Pancreas (tissue), 10 donors: ENCODE data around the gene CALR3. TPM values are rescaled to one million over a fixed set of nuclear protein-coding genes. Genes with fewer than 3 reads are reported as not detected.
"Not testable (repeated sequence)": the region's sequence is repeated elsewhere in the genome, so short reads cannot be mapped to it uniquely, and the experiment has no call there.

Experiments used
- ATAC-seq, 4 donors: fragments of 200-7000 bp; cut with Tn5 transposase; one replicate each; pipeline versions ENCODE4 v1.8.0 to v1.9.1; 2020; ENCODE audit warnings: mild to moderate bottlenecking in 4 of 4, moderate library complexity in 4 of 4
- DNase-seq, 6 donors: peaks; one replicate each; pipeline ENCODE4 v3.0.0-alpha.2; 2020
- FAIRE-seq: peaks from 2 replicates; lab custom pipeline; 2012; peaks lifted over from hg19 to GRCh38; lab: Jason Lieb, UNC
- H3K27ac ChIP-seq, 4 donors: fragments of 200-600 bp; sonication (generic); 1 replicate in 3 of 4; 2 replicates in 1 of 4; pipeline versions ENCODE4 v1.5.0 to v1.8.0; 2020
- H3K27me3 ChIP-seq, 4 donors: fragments of 200-600 bp; one replicate each; pipeline ENCODE4 v1.8.0; 2021
- H3K36me3 ChIP-seq, 3 donors: fragments of 200-600 bp; sonication (generic) in 1 of 3; one replicate each; pipeline versions ENCODE4 v1.5.0 to v1.8.0; 2020 to 2021
- H3K4me1 ChIP-seq, 3 donors: fragments of 200-600 bp; one replicate each; pipeline ENCODE4 v1.8.0; 2021
- H3K4me3 ChIP-seq, 4 donors: fragments of 200-600 bp; sonication (generic) in 2 of 4; one replicate each; pipeline versions ENCODE4 v1.5.0 to v1.8.0; 2020 to 2021
- H3K9me3 ChIP-seq, 4 donors: fragments of 200-600 bp; one replicate each; pipeline ENCODE4 v1.8.0; 2021
- WGBS, 2 donors: extraction: QIAGEN DNeasy Blood & Tissue Kit; methylation state at CpG; one replicate each; pipeline ENCODE4 v1.1.7; 2013; 5-methylcytosine and 5-hydroxymethylcytosine counted together
- intact Hi-C, 3 donors: fragments of 100-400 bp; cut with DNase I; formaldehyde crosslinking; loops; one replicate each; pipeline versions ENCODE4 v1.11.1 to v1.14.2; 2022
- polyA plus RNA-seq, 2 donors: library from polyadenylated mRNA; stranded (reverse); fragments of 200-250 nt; gene quantifications; one replicate each; pipeline ENCODE4 v1.2.3, GENCODE V29; 2013
- total RNA-seq, 6 donors: library from RNA; stranded (reverse); fragmentation: NEBNext Ultra II Directional in 4 of 6; extraction: Animal tissue kit (Norgen Biotek cat#: 25700) in 4 of 6; gene quantifications; one replicate each; pipeline versions ENCODE4 v1.2.1 to v1.2.4, GENCODE V29; 2021 to 2023
- TF ChIP-seq, protein P1 (sequence below), 4 donors: fragments of 200-600 bp; sonication (generic) in 3 of 4; IDR thresholded peaks; one replicate each; pipeline versions ENCODE4 v1.5.0 to v1.8.0; 2021; ENCODE audit warnings: antibody characterized with exemption in 4 of 4
- donor health status: healthy with polysubstance abuse.
- donor health status: DM: no; HTN: no; CAD: no; lungs with moderate emphysema.
- donor health status: DM: no; HTN: no; CAD: no.
- donor health status: control.
- donor health status: control.
- donor health status: Bipolar disorder and iron deficiency.
- donor health status: DM: yes; HTN: yes; CAD: no.
- donor health status: DM: no; HTN: no; CAD: no.
- donor health status: DM: no; HTN: no; CAD: no.
- donor health status: DM: yes; HTN: yes; CAD: no.

CALR3 gene
- total and polyA plus RNA-seq, 8 donors: 0.07 TPM; not detected in 7

DNA sequence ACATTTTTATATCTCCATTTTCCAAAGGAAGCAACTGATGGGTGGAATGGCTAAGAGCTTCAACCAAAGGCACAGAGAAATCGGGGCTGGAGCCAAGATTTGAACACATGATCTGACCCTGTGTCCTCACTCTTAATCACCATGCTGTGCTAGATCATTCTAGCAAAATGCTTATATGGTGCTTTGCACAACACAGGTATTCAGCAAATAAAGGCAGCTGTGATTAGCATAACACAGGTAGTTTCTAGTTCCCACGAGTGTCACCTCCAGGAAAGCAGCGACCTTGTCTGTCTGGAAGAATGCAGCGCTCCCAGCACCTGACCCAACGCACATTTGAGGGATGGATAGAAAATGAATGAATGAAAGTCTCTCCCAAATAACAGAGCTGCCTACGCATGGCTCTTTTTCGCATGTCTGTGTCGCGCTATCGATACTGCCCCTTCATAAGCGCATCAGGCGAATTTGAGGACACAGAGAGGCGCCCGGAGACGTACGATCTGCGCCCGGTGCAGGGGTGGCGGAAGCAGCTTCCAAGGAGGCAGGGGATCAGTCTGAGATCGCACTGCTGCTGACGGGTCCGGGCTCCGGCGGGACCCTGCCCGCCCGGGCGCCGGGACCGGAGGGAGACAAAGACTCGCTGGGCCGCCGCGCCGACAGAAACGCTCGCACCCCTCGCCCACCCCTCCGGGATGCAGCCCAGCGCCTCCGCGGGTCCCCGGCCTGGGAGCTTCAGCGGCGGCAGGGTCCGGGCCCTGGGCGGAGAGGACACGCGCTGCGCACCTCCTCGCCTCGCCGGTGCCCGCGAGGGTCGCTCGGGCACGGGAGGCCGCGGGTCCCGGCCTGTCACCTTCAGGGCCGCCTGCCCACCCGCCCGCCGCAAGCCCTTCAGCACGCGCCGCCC lies 24.8 kb downstream of the CALR3 start:
- TF ChIP-seq, protein P1, sequence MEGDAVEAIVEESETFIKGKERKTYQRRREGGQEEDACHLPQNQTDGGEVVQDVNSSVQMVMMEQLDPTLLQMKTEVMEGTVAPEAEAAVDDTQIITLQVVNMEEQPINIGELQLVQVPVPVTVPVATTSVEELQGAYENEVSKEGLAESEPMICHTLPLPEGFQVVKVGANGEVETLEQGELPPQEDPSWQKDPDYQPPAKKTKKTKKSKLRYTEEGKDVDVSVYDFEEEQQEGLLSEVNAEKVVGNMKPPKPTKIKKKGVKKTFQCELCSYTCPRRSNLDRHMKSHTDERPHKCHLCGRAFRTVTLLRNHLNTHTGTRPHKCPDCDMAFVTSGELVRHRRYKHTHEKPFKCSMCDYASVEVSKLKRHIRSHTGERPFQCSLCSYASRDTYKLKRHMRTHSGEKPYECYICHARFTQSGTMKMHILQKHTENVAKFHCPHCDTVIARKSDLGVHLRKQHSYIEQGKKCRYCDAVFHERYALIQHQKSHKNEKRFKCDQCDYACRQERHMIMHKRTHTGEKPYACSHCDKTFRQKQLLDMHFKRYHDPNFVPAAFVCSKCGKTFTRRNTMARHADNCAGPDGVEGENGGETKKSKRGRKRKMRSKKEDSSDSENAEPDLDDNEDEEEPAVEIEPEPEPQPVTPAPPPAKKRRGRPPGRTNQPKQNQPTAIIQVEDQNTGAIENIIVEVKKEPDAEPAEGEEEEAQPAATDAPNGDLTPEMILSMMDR (IDR thresholded peaks at IDR 0.05): no peak
- Histone ChIP-seq H3K4me1 (peaks cover 0 to 13% (median 6%) of the 10 kb centered on the region in 3 donors), H3K27ac (peak overlapping the region; percentile 51 to 79 (median 68)), H3K36me3 (no peaks in the 10 kb centered on the region), H3K4me3 (peak overlapping the region; percentile 73 to 95 (median 92)), H3K27me3 (no peaks in the 10 kb centered on the region), H3K9me3 (no peaks in the 10 kb centered on the region)
- DNase-seq (peak in 4 of 6 donors; percentile 13 to 83 (median 46)), FAIRE-seq (no peak), ATAC-seq (peak; percentile 10 to 48 (median 26))
- 0% methylated on average over 37 to 67 of the region's 67 CpGs for WGBS, 2 donors
- intact Hi-C loops: no loop called here

DNA sequence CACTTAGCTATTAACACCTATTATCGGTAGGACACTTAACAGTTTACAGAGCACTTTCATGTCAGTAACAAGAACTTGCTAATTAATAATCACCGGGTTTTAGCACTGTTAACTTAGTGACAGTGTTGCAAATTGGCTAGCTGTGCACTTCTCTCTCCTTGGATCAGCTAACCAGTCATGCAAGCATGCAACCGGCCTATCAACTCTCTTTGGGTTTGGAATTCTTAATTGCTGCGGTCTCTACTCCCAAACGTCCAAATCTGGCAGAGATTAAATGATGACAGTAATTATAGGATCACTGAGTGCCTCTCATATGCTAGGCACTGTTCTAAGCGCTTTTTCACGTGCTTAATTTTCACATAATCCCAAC lies 25.4 kb downstream of the CALR3 start:
- Histone ChIP-seq H3K27ac (peak overlapping the region in 2 of 4 donors; percentile 77 to 79), H3K9me3 (no peaks in the 10 kb centered on the region), H3K27me3 (no peaks in the 10 kb centered on the region), H3K4me3 (peak overlapping the region in 1 of 4 donors; percentile 94), H3K36me3 (no peaks in the 10 kb centered on the region), H3K4me1 (peaks cover 0 to 13% (median 6%) of the 10 kb centered on the region in 3 donors)
- intact Hi-C loops: no loop called here
- ATAC-seq: no peak
- DNase-seq: no peak
- FAIRE-seq: no peak
- TF ChIP-seq, protein P1 (IDR thresholded peaks at IDR 0.05): no peak
- WGBS, 2 donors: 11 to 12% methylated on average over 7 of the region's 7 CpGs

DNA sequence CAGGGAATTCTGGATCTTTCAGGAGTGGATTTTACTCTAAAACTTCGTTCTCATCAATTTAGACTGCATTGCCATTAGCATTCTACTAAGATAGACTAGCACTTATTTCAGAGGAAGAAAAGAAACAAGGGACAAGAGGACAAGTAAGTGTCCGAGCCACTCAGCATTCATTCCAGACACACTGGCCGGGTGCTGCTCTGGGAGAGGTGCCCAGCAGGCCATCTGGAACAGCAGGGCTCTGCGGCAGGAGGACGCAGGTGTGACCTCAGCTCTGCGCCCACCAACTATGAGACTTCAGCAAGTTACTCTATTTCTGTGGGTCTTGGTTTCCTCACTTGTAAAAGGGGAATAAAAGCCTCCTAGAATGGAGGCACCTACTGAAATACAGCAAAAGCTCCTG lies 28.4 kb downstream of the CALR3 start:
- Histone ChIP-seq H3K9me3 (no peaks in the 10 kb centered on the region), H3K4me1 (peaks cover 7 to 16% (median 12%) of the 10 kb centered on the region in 3 donors), H3K36me3 (no peaks in the 10 kb centered on the region), H3K27me3 (no peaks in the 10 kb centered on the region), H3K27ac (no peak overlapping the region), H3K4me3 (no peak overlapping the region)
- WGBS, 2 donors: 50 to 57% methylated on average over 6 of the region's 6 CpGs
- DNase-seq (no peak), ATAC-seq (no peak), FAIRE-seq (no peak)
- TF ChIP-seq, protein P1 (IDR thresholded peaks at IDR 0.05): no peak
- intact Hi-C loops: no loop called here

DNA sequence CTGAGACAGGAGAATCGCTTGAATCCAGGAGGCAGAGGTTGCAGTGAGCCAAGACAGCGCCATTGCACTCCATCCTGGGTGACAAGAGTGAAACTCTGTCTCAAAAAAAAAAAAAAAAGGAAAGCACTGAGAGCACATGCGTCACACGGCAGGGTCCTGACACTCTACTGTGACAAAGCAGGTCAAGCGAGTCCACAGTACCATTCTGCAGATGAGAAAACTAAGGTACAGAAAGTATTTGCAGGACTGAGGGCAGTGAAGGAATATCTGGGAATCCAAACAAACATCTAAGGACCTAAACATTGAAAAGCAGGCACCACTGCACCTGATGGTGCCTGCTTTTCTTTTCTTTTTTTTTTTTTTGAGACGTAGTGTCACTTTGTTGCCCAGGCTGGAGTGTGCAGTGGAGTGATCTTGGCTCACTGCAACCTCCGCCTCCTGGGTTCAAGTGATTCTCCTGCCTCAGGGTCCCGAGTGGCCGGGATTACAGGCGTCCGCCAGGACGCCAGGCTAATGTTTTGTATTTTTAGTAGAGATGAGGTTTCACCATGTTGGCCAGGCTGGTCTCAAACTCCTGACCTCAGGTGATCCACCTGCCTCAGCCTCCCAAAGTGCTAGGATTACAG lies 29.1 kb downstream of the CALR3 start:
- ATAC-seq, H3K27ac ChIP-seq, H3K27me3 ChIP-seq, DNase-seq, H3K36me3 ChIP-seq, intact Hi-C loops, FAIRE-seq, H3K9me3 ChIP-seq, H3K4me3 ChIP-seq: not testable (repeated sequence)
- WGBS, 2 donors: 83 to 88% methylated on average over 11 to 12 of the region's 12 CpGs
- peaks cover 7 to 16% (median 12%) of the 10 kb centered on the region in 3 donors for H3K4me1 ChIP-seq

DNA sequence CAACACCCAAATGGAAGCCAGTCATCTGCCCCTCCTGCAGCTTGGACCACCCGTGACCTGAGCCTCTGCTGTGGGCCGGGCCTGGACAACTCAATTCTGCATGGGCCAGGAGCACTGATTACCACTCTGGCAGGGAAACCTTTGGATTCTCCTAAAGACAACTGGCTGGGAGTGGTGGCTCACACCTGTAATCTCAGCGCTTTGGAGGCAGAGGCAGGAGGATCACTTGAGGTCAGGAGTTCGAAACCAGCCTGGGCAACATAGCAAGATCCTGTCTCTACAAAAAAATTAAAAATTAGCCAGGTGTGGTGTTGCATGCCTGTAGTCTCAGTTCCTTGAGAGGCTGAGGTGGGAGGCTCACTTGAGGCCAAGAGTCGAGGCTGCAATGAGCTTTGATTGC lies 30.7 kb downstream of the CALR3 start:
- intact Hi-C loops: no loop called here
- TF ChIP-seq, protein P1 (IDR thresholded peaks at IDR 0.05): no peak
- no peaks in the 10 kb centered on the region for H3K27me3 ChIP-seq
- no peaks in the 10 kb centered on the region for H3K36me3 ChIP-seq
- H3K9me3 ChIP-seq: no peaks in the 10 kb centered on the region
- WGBS, 2 donors: 95 to 98% methylated on average over 5 of the region's 5 CpGs
- no peak overlapping the region for H3K4me3 ChIP-seq
- no peak overlapping the region for H3K27ac ChIP-seq
- DNase-seq: no peak
- no peak for ATAC-seq
- no peak for FAIRE-seq
- H3K4me1 ChIP-seq: peaks cover 7 to 8% (median 7%) of the 10 kb centered on the region in 3 donors
